Effector CD8-positive, alpha-beta T cell (primary cell): ENCODE measurements around the gene GLYAT.

Source experiments
- DNase-seq: peaks from one replicate; lab custom pipeline; 2025; lab: John Stamatoyannopoulos, UW

Gene GLYAT

DNA sequence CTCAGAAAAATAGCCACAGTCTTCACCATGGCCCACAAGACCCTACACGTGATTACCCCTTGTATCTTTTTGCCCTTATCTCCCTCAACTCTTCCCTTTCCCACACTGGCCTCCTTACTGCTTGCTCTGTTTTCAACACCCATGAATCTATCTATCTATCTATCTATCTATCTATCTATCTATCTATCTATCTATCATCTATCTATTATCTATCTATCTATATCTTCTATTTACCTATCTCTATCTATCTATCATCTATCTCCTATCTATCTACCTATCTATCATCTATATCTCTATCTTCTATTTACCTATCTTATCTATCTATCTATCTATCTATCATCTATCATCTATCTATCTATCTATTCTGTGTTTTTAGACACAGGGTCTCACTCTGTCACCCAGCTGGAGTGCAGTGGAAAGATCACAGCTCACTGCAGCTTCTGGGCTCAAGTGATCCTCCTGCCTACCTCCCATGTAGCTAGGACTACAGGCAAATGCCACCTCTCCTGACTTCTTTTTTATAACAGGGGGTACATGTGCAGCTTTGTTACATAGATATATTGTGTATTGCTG lies 55.1 kb downstream of the GLYAT start:
- no peak for DNase-seq

DNA sequence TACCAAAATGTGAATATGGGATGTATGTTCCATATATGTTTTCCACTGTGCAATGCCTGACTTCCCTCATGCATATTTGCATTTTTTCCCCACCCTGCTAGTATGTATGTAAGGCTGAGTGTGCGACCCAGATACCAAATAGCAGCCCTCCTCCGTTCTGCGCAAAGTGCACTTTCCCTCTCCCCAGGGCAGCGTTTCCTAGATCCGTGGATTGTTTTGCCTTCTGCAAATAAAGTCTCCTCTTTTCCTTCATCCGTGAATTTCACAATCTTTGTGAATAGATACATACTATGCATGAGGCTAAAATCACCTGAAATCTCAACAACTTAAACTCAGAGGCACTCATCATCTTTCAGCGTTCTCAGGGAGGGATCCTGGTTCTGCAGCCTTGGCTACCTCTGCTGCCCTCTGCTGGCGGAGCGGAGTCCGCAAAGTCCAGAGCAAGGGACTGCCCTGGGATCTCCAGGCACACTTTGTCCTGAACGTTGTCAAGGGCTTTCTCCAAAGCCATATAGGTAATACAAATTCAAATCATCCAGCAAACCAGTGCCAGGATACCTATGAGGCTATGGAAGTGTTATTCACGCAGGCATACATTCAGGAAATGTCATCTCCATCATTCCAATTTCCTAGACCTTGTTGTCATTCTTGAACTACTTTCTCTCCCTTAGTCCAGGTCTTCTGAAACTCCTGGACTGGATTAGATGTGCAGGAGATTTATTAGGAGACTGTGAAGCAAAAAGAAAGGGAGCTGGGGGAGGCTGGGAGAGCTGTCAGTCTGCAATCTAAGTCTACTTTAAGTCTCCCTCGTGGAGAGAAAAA lies 56.2 kb downstream of the GLYAT start:
- DNase-seq: peak; percentile 54

DNA sequence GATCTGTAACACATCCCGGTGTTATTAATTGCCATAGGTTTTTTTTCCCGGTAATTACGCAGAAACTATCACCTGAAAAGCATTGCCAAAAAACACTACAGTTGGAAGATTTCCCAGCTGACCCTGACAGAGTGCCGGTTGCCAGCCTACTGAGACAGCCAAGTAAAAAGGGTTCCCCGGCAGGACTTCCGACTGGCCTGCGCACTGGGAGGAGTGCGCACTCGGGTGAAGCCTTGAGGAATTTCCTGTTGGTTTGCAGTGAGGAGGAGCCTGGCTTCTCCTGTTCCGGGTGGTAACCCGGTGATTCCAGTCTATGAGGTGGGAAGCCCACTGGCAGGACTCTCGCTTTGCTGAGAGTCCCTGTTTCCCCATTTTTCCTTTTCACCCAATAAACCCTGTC lies 57.1 kb downstream of the GLYAT start:
- no peak for DNase-seq

DNA sequence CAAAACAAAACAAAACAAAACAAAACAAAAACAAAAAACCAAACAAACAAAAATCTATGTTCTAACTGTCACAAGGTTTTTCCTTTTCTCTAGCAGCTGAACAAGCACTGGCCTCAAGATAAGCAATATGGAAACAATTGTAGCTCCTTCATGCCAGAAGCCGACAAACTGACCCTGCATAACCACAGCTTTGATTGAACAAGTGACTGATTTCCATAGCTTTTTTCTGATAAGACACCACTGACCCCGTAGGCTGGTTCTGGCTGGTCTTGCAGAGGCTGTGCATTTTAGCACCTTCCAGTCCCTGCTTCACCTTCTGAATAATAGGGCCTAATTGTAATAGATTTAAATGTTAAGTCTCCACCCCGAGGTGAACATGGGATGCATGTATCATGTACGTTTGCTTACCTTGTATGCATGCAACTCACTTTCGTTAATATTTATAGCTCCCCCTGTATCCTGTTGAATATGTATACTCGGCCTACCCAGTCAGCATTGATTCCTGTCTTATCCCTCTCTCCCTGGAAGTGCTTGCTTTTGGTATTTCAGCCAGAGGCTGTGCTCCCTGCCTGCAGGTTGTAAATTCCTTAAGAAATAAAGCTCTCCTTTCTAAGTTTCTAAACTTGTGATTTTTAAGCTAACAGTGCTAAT lies 59.6 kb downstream of the GLYAT start:
- DNase-seq: no peak

DNA sequence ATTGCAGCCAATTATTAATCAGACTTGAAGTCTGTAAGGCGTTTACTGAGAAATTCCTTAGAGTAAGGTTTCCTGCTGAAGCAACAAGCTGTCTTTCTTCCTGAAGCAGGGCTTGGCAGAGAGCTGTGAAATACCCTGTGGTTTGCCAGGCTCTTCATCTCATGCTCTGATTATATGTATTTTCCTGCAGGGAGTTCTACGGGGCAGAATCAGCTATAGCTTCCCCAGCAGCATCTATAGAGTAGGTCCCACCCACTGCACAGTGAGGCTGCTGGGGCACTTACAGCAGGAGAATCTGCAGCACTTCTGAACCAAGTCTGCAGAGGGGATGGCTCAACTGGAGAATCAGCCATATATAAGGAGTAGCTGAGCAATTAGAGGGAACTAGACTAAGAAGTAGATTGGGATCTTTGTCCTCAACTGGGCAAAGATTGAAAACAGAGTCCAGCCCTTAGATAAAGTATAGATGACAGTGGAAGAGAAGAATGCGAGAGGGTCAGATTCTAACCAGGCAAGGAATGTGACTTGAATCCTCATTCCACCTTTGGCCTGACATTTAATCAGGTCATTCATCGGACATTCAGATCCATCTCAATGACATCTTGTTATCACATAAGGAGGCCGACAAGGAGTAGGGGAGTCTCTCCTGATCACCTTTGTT lies 71.7 kb downstream of the GLYAT start:
- DNase-seq: no peak

DNA sequence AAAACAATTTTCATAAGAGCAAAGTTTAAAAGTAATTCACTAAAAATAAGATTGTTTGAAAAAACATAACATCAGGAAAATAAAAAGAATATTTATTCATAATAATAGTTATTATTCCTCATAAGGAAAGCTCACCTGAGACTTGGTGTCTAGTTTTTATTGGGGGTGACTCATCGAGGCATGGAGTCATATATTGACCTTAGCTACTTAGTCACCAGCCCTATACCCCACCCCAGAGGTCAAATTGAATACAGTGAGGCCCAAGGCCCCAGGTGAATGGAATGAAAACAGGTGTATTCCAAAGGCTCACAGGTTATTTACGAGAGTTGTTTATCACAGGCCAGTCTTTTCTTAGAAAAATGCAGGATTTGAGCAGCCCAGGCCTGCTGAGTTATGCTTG lies 72.3 kb downstream of the GLYAT start:
- DNase-seq: no peak
